K562 (cell line): Measurements from ENCODE around the gene C5orf22. TPM values are rescaled to one million over a fixed set of nuclear protein-coding genes. Genes with fewer than 3 reads are reported as not detected.

Experiments used
- CBFB ChIP-seq: sonication (generic); formaldehyde crosslinking; IDR thresholded peaks from 2 replicates; pipeline ENCODE4 v1.4.0; 2020; ENCODE audit warnings: mild to moderate bottlenecking, missing genetic modification reagents
- CHAMP1 ChIP-seq: fragments of 450-650 bp; IDR thresholded peaks from 2 replicates; pipeline ENCODE4 v1.6.1; 2016; ENCODE audit warnings: mild to moderate bottlenecking
- GTF2F1 ChIP-seq: IDR thresholded peaks from 2 replicates; pipeline ENCODE4 v1.6.1; 2011; ENCODE audit warnings: low read depth, low read length, improper control_type of control experiment
- IRF2 ChIP-seq: sonication (generic); formaldehyde crosslinking; IDR thresholded peaks from 2 replicates; pipeline ENCODE4 v1.8.1; 2022; ENCODE audit warnings: mild to moderate bottlenecking, missing genetic modification reagents
- KAT8 ChIP-seq: fragments of 450-650 bp; IDR thresholded peaks from 2 replicates; pipeline ENCODE4 v1.6.1; 2016; ENCODE audit warnings: low read depth, mild to moderate bottlenecking
- KDM1A ChIP-seq, 2 experiments: fragments of 450-650 bp; IDR thresholded peaks; 2 replicates each; pipeline ENCODE4 v1.6.1; 2016; ENCODE audit warnings: mild to moderate bottlenecking in 2 of 2
- MYNN ChIP-seq, 2 experiments: sonication (generic); formaldehyde crosslinking in 1 of 2; IDR thresholded peaks; 2 replicates each; pipeline versions ENCODE4 v1.5.0 to v1.6.1; 2016 to 2020; ENCODE audit warnings: antibody characterized with exemption in 1 of 2, missing genetic modification reagents in 1 of 2
- NELFE ChIP-seq: IDR thresholded peaks from 2 replicates; pipeline ENCODE4 v1.6.1; 2011; ENCODE audit warnings: mild to moderate bottlenecking; ENCODE audit not compliant: insufficient read depth, insufficient read length
- NFYB ChIP-seq: IDR thresholded peaks from 2 replicates; pipeline ENCODE4 v1.6.1; 2011; ENCODE audit warnings: mild to moderate bottlenecking, moderate library complexity; ENCODE audit not compliant: insufficient read length; ENCODE audit errors: extremely low read depth
- POLR3A ChIP-seq: IDR thresholded peaks from 2 replicates; pipeline ENCODE4 v1.6.1; 2011; ENCODE audit warnings: borderline replicate concordance, mild to moderate bottlenecking, moderate library complexity; ENCODE audit not compliant: insufficient read length, insufficient read depth; ENCODE audit errors: extremely low read depth
- RAD21 ChIP-seq, 2 experiments: fragments of 250-450 bp in 1 of 2; fragments of 450-650 bp in 1 of 2; sonication (Bioruptor Pico) in 1 of 2; formaldehyde crosslinking in 1 of 2; IDR thresholded peaks in 1 of 2; conservative IDR thresholded peaks in 1 of 2; 2 replicates each; pipeline versions ENCODE4 v1.4.0 to v1.8.0; 2020 to 2022; ENCODE audit warnings: mild to moderate bottlenecking in 2 of 2, moderate library complexity in 1 of 2
- THRA ChIP-seq: fragments of 450-650 bp; IDR thresholded peaks from 2 replicates; pipeline ENCODE4 v1.6.1; 2017; ENCODE audit warnings: mild to moderate bottlenecking, moderate library complexity
- TRIM24 ChIP-seq, 2 experiments: fragments of 450-650 bp; IDR thresholded peaks; 2 replicates each; pipeline ENCODE4 v1.6.1; 2016
- ZC3H4 ChIP-seq: sonication (generic); formaldehyde crosslinking; IDR thresholded peaks from 2 replicates; pipeline ENCODE4 v1.9.0; 2021; ENCODE audit warnings: missing genetic modification reagents, borderline replicate concordance
- ZNF668 ChIP-seq: fragments of 250-450 bp; sonication (Bioruptor Pico); IDR thresholded peaks from 2 replicates; pipeline ENCODE4 v1.8.0; 2022; ENCODE audit warnings: mild to moderate bottlenecking, inconsistent platforms
- polyA plus RNA-seq, 8 experiments: library from polyadenylated mRNA; depleted of rRNA in 4 of 8; stranded (reverse) in 5 of 8; unstranded in 3 of 8; fragments of >200 nt; fragmentation: Nextera tagmentation in 2 of 8; fragmentation: Illumina TruSeq in 1 of 8; extraction: Ambion mirVana in 2 of 8; extraction: Trizol in 1 of 8; gene quantifications; 2 replicates each; pipeline versions ENCODE4 v1.2.1 to v1.2.3, GENCODE V29; 2011 to 2014; ENCODE audit warnings: inconsistent platforms in 1 of 8, missing spikeins in 1 of 8
- total RNA-seq, 7 experiments: library from RNA; depleted of rRNA in 6 of 7; stranded (reverse); fragments of >200 nt in 6 of 7; fragmentation: Illumina TruSeq in 2 of 7; extraction: Trizol in 2 of 7; gene quantifications; 2 replicates each; pipeline versions ENCODE4 v1.2.1 to v1.2.3, GENCODE V29; 2011 to 2021; ENCODE audit warnings: low replicate concordance in 1 of 7
- TF ChIP-seq, protein P1 (sequence below): sonication (generic); formaldehyde crosslinking; IDR thresholded peaks from 2 replicates; pipeline ENCODE4 v1.8.1; 2023; ENCODE audit warnings: missing genetic modification reagents, mild to moderate bottlenecking, borderline replicate concordance
- TF ChIP-seq, protein P2 (sequence below): sonication (generic); formaldehyde crosslinking; IDR thresholded peaks from 2 replicates; pipeline ENCODE4 v1.8.1; 2023; ENCODE audit warnings: mild to moderate bottlenecking, missing genetic modification reagents

The C5orf22 gene
- total and polyA plus RNA-seq, 9 of the 15 experiments (the other 6 are each of a cell fraction or from before 2014, with no cell fraction given), result 22.7 to 56.7 (median 39.3) TPM

- no peak for TF ChIP-seq RAD21 (CRISPR knock-in tag; conservative IDR thresholded peaks at IDR 0.05 in 1 of 2, IDR thresholded peaks at IDR 0.05 in 1 of 2)
- TF ChIP-seq KDM1A (IDR thresholded peaks at IDR 0.05), result no peak; a peak in 1 of 4 replicates
- TF ChIP-seq KAT8, result no peak
- TF ChIP-seq THRA, result no peak
- TF ChIP-seq IRF2, result no peak
- TF ChIP-seq GTF2F1, result no peak
- no peak for TF ChIP-seq NELFE
- no peak for TF ChIP-seq ZNF668
- no peak for TF ChIP-seq POLR3A
- no peak for TF ChIP-seq TRIM24 (IDR thresholded peaks at IDR 0.05)
- TF ChIP-seq, protein P1, sequence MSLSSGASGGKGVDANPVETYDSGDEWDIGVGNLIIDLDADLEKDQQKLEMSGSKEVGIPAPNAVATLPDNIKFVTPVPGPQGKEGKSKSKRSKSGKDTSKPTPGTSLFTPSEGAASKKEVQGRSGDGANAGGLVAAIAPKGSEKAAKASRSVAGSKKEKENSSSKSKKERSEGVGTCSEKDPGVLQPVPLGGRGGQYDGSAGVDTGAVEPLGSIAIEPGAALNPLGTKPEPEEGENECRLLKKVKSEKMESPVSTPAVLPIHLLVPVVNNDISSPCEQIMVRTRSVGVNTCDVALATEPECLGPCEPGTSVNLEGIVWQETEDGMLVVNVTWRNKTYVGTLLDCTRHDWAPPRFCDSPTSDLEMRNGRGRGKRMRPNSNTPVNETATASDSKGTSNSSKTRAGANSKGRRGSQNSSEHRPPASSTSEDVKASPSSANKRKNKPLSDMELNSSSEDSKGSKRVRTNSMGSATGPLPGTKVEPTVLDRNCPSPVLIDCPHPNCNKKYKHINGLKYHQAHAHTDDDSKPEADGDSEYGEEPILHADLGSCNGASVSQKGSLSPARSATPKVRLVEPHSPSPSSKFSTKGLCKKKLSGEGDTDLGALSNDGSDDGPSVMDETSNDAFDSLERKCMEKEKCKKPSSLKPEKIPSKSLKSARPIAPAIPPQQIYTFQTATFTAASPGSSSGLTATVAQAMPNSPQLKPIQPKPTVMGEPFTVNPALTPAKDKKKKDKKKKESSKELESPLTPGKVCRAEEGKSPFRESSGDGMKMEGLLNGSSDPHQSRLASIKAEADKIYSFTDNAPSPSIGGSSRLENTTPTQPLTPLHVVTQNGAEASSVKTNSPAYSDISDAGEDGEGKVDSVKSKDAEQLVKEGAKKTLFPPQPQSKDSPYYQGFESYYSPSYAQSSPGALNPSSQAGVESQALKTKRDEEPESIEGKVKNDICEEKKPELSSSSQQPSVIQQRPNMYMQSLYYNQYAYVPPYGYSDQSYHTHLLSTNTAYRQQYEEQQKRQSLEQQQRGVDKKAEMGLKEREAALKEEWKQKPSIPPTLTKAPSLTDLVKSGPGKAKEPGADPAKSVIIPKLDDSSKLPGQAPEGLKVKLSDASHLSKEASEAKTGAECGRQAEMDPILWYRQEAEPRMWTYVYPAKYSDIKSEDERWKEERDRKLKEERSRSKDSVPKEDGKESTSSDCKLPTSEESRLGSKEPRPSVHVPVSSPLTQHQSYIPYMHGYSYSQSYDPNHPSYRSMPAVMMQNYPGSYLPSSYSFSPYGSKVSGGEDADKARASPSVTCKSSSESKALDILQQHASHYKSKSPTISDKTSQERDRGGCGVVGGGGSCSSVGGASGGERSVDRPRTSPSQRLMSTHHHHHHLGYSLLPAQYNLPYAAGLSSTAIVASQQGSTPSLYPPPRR, result no peak
- TF ChIP-seq, protein P2, sequence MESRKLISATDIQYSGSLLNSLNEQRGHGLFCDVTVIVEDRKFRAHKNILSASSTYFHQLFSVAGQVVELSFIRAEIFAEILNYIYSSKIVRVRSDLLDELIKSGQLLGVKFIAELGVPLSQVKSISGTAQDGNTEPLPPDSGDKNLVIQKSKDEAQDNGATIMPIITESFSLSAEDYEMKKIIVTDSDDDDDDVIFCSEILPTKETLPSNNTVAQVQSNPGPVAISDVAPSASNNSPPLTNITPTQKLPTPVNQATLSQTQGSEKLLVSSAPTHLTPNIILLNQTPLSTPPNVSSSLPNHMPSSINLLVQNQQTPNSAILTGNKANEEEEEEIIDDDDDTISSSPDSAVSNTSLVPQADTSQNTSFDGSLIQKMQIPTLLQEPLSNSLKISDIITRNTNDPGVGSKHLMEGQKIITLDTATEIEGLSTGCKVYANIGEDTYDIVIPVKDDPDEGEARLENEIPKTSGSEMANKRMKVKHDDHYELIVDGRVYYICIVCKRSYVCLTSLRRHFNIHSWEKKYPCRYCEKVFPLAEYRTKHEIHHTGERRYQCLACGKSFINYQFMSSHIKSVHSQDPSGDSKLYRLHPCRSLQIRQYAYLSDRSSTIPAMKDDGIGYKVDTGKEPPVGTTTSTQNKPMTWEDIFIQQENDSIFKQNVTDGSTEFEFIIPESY (CRISPR knock-in tag), result no peak
- TF ChIP-seq MYNN (IDR thresholded peaks at IDR 0.05), result no peak
- no peak for TF ChIP-seq MYNN (CRISPR knock-in tag; IDR thresholded peaks at IDR 0.05)
- TF ChIP-seq ZC3H4, result no peak
- no peak for TF ChIP-seq CBFB
- no peak for TF ChIP-seq NFYB
- TF ChIP-seq CHAMP1, result no peak
Measured at GRCh38 chr5:31530541-31531265, 1.4 kb upstream of the C5orf22 start (continued).
